ENCODE data around the gene DRAM1. TPM values are rescaled to one million over a fixed set of nuclear protein-coding genes. Genes with fewer than 3 reads are reported as not detected.

DRAM1 gene
- total RNA-seq, 4 donors from 2014 or later: 22.3 to 37.5 (median 25.4) TPM

DNA sequence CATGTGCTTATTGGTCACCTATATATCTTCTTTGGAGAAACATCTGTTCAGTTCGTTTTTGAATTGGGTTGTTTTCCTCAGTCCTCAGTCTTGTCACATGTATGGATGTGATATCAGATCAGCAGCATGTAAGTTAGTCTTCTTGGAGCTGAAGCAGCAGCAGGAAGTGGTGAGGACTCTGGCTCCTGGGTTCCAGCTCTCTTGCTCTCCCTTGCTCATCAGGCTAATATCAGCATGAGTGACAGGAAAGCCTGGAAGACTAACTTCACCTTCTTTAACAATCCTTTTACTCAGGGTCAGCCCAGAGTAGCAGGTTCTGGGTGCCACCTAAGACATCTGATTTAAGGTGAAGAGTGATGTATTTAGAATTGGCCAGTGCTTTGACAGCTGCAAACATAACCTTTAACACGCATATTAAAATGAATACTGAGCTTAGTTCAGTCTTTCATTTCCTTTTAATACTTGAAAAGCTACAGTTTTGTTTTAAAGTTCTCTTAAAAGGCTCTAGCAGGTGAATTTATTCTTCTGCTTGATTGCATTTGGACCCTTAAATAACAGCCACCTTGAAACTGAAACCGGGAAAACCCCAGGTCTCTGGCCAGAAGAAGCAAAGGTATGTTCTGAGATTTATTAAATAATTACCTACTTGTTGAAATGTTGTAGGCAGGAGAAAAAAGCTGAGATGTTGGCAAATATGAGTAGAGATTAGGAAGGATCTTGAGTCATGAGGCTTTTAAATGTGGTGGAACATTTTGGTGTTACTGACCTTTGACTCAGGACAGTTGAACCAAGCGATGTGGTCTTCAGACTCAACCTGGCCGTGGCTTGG lies 54.3 kb downstream of the DRAM1 start:
- ATAC-seq (ENCODE audit: low FRiP score) (no peak), DNase-seq (ENCODE audit: low spot score) (no peak)
- TF ChIP-seq, protein P1, sequence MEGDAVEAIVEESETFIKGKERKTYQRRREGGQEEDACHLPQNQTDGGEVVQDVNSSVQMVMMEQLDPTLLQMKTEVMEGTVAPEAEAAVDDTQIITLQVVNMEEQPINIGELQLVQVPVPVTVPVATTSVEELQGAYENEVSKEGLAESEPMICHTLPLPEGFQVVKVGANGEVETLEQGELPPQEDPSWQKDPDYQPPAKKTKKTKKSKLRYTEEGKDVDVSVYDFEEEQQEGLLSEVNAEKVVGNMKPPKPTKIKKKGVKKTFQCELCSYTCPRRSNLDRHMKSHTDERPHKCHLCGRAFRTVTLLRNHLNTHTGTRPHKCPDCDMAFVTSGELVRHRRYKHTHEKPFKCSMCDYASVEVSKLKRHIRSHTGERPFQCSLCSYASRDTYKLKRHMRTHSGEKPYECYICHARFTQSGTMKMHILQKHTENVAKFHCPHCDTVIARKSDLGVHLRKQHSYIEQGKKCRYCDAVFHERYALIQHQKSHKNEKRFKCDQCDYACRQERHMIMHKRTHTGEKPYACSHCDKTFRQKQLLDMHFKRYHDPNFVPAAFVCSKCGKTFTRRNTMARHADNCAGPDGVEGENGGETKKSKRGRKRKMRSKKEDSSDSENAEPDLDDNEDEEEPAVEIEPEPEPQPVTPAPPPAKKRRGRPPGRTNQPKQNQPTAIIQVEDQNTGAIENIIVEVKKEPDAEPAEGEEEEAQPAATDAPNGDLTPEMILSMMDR (IDR thresholded peaks at IDR 0.05): no peak

DNA sequence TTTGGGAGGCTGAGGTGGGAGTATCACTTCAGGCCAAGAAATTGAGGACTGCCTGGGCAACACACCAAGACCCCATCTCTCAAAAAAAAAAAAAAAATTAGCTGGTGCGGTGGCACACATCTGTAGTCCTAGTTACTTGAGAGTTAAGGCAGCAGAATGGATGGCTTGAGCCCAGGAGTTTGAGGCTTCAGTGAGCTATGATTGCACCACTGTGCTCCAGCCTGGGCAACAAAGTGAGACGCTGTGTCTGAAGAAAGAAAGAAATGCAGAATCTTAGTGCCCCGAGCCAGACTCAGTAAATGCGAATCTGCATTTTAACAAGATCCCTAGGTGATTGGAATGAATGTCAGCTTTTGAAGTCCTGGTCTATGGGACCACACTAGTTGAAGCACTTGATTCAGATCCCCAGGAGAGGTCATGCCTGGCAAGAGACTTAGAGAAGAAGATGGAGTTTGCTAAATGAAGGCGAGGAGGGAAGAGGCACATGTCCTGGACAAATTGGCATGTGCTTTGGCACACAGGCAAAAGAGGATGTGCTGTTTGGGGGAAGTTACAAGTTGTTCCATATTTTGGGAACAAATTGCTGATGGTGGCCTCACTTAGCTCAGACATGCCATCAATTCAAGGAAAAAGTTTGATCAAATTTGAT lies 56.6 kb downstream of the DRAM1 start:
- TF ChIP-seq, protein P1 (IDR thresholded peaks at IDR 0.05): no peak
- DNase-seq (ENCODE audit: low spot score) (no peak), ATAC-seq (ENCODE audit: low FRiP score) (no peak)

DNA sequence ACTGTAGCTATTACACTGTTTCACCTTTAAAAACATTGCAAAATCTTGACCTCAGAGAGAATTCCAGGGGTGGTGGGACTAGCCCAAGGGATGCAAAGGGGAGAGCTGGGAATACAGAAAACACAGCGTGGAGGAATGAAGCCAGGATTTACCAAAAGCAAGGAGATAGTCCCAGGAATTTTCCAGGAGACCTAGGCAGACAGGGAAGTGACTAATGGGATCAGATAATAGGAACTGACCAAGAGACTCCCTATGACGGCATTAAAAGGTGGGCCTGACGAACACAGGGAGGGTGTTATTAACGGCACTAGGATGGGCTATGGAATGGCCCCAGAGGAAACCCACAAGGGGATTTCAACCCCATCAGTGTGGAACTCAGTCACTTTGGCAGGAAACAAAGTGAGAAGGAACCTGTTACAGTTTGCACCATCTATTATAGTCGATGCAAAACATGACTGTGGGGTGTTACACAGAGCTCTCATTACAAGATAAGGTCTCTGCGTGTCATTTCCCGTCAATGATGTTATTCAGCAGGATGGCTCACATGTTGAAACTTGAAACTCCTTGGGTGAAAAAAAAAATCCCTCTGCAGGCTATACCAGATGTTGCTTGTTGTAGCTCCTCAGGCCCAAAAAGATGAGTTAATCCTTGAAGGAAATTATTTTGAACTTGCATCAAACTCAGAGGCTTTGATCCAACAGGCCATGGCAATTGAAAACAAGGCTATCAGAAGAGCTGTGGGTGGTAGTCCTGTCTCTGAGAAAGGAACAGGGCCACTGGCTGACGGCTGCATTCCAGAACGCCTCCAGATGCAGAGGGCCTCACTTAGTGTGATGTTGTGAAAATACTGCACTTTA lies 58.7 kb downstream of the DRAM1 start:
- ATAC-seq (ENCODE audit: low FRiP score) (peak; percentile 80), DNase-seq (ENCODE audit: low spot score) (no peak)
- TF ChIP-seq, protein P1 (IDR thresholded peaks at IDR 0.05): no peak

DNA sequence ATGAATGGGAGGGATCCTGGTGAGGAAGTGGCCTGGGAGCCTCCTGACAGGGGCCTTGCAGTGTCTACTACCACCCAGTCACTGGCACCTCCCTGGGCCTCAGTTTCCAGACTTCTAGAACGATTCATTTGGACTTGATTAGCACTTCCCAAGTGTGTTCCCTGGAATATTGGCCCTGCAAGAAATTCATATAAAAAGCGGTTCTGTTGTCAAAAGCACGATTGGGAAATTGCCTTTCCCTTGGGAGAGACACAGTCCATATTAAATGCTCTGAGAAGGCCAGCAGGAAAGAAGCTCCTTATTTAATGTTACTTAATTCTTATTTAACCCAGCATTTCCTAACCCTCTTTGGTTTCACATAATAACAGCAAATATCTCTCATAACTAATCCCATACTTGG lies 61.9 kb downstream of the DRAM1 start:
- TF ChIP-seq, protein P1 (IDR thresholded peaks at IDR 0.05): no peak
- ATAC-seq (ENCODE audit: low FRiP score) (no peak), DNase-seq (ENCODE audit: low spot score) (no peak)

DNA sequence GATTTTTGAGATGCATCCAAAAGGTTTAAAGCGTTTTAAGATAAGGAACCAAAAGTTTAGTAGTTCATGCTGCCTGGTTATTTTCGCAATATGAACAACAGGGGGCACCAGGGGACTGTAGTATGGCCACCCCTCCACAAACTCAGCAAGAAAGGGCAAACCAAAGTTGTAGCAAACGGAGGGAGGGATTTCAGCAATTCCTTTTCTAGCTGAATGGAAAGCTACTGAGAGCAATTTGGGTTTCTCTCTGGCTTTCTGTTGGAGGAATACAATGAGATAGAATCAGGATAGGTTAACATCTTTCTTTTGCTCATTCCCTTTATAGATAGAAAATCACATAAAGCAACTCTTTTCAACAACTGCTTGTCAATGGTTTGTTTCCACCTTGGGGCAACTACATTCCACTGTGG lies 62.5 kb downstream of the DRAM1 start:
- TF ChIP-seq, protein P1 (IDR thresholded peaks at IDR 0.05): peak in 1 of 3 donors; percentile 26
- ATAC-seq (ENCODE audit: low FRiP score) (peak; percentile 57), DNase-seq (ENCODE audit: low spot score) (no peak)

DNA sequence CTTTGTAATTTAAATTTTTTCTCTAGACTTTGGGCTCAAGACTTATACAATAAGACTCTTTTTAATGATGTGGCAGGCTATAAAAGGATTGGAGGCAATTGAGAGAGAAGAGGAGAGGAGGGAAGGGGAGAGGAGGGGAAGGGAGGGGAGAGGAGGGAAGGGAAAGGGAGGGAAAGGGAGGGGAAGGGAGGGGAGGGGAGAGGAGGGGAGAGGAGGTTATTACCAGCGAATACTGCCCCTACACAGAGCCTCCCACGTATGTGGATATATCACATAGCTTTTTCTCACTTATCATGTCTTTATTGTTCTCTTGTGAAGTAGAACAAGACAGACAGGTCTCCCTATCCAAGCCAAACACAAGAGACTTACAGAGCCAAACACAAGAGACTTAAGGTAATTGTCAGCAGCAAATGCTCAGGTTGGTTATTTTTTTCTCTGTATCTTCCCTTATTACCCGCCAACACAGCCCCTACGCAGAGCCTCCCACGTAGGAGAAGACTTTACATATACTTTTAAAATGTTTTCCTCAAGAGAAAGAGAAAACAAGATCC lies 63.1 kb downstream of the DRAM1 start:
- TF ChIP-seq, protein P1 (IDR thresholded peaks at IDR 0.05): no peak
- no peak for DNase-seq (ENCODE audit: low spot score)

More for the DNA sequence above, 63.1 kb downstream of the DRAM1 start:
- no peak for ATAC-seq (ENCODE audit: low FRiP score)

Measured in omental fat pad (tissue), 4 donors.